Left ventricle myocardium inferior (tissue), 1 donor: ENCODE results near the gene RNF183. TPM values are rescaled to one million over a fixed set of nuclear protein-coding genes. Genes with fewer than 3 reads are reported as not detected.
A peak's percentile ranks its signal among the peaks of the same experiment; 100 is the strongest.

Experiments used
- DNase-seq: peaks from one replicate; pipeline ENCODE4 v3.0.0-alpha.2; 2020
- H3K27ac ChIP-seq: fragments of 200-600 bp; replicated peaks from 2 replicates; pipeline ENCODE4 v1.8.0; 2021
- H3K27me3 ChIP-seq: fragments of 200-600 bp; 2 replicates; pipeline ENCODE4 v1.8.0; 2021; ENCODE audit warnings: low read depth
- H3K36me3 ChIP-seq: fragments of 200-600 bp; 2 replicates; pipeline ENCODE4 v1.8.0; 2021
- H3K4me1 ChIP-seq: fragments of 200-600 bp; 2 replicates; pipeline ENCODE4 v1.8.0; 2021
- H3K4me3 ChIP-seq: fragments of 200-600 bp; 2 replicates; pipeline ENCODE4 v1.8.0; 2021; ENCODE audit warnings: mild to moderate bottlenecking, moderate library complexity
- H3K9me3 ChIP-seq: fragments of 200-600 bp; replicated peaks from 2 replicates; pipeline ENCODE4 v1.8.0; 2021
- CTCF ChIP-seq: fragments of 200-600 bp; IDR thresholded peaks from 2 replicates; pipeline ENCODE4 v1.8.0; 2021; ENCODE audit warnings: antibody characterized with exemption, mild to moderate bottlenecking, borderline replicate concordance
- intact Hi-C: fragments of 100-400 bp; cut with micrococcal nuclease; formaldehyde crosslinking; loops from one replicate; pipeline ENCODE4 v1.11.0; 2022
- total RNA-seq: library from RNA; stranded (reverse); fragmentation: NEBNext Ultra II Directional; extraction: Animal tissue kit (Norgen Biotek cat#: 25700); gene quantifications from one replicate; pipeline ENCODE4 v1.2.1, GENCODE V29; 2021
- donor health status: DM: no; HTN: yes; CAD: no; lungs with severe emphysema.

RNF183 gene
- total RNA-seq, 1 donor from 2014 or later, result not detected

DNA sequence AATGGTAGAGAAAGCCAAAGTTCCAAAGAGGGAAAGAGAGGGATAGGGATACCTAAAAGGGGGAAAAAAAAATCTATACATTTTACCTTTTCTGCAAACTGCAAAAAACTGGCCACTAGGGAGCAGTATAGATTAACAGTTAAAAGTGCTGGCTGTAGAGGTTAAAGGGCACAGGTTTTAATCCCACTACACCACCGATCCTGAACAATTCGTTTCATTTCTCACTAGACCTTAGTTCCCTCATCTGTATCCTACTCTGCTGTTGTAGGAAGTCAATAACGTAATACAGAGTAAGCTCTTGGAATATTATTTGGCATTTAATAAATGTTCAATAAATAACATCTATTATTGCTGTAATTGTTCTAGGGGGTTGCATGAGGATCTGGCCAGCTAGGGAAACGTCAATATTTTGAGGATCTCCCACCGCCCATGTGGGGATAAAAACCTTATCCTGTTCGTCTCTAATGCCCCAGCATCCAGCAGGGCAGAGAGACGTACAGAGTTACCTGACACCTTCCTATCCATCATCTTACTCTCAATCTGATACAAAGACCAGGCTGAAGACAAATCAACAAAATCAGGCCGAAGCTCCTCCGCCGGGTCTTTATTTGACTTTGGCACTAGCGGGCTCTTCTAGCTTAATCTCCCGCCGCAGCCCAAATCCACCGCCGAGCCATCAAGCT lies 28.6 kb downstream of the RNF183 start:
- Histone ChIP-seq H3K4me1 (peaks cover 64% of the 10 kb centered on the region), H3K27ac (peak overlapping the region; percentile 94), H3K27me3 (no peaks in the 10 kb centered on the region), H3K9me3 (no peaks in the 10 kb centered on the region), H3K36me3 (peaks cover 67% of the 10 kb centered on the region), H3K4me3 (peak overlapping the region; percentile 85)
- no peak for DNase-seq
- intact Hi-C loops, result no loop called here
- peak; percentile 76 for TF ChIP-seq CTCF

GRCh38 chr9:113269871-113270270 lies 33.3 kb downstream of the RNF183 start:
- Histone ChIP-seq H3K4me3 (no peak overlapping the region), H3K36me3 (peaks cover 76% of the 10 kb centered on the region), H3K9me3 (no peaks in the 10 kb centered on the region), H3K27ac (no peak overlapping the region), H3K27me3 (no peaks in the 10 kb centered on the region), H3K4me1 (peaks cover 36% of the 10 kb centered on the region)
- intact Hi-C loops, result no loop called here
- DNase-seq, result no peak
- no peak for TF ChIP-seq CTCF

DNA sequence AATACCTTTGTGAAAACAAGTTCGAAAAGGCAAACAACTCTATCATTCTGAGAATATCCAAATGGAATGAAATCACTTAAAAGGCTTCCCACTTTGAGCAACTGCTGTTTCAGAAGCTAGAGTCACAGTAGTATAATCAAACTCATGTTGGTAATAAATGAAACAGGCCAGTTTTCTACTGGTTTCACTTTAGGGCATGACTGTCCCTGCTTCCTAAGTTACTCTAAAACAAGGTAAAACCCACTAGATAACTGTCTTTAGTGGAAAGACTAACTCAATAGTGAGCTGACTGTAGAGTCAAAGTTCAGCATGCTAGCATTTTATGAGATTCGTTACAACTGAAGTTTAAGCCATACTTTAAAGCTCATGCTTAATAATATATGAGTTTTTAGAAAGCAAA lies 33.8 kb downstream of the RNF183 start:
- no peak for TF ChIP-seq CTCF
- intact Hi-C loops, result no loop called here

GRCh38 chr9:113267911-113268566 lies 35.1 kb downstream of the RNF183 start:
- no peak overlapping the region for H3K4me3 ChIP-seq
- no peaks in the 10 kb centered on the region for H3K9me3 ChIP-seq
- H3K27me3 ChIP-seq, result no peaks in the 10 kb centered on the region
- TF ChIP-seq CTCF, result no peak
- intact Hi-C loops, result no loop called here
- no peak for DNase-seq
- H3K36me3 ChIP-seq, result peaks cover 73% of the 10 kb centered on the region
- no peak overlapping the region for H3K27ac ChIP-seq
- H3K4me1 ChIP-seq, result peaks cover 22% of the 10 kb centered on the region

More for the DNA sequence above, 33.8 kb downstream of the RNF183 start:
- Histone ChIP-seq H3K4me1 (peaks cover 31% of the 10 kb centered on the region), H3K27me3 (no peaks in the 10 kb centered on the region), H3K9me3 (no peaks in the 10 kb centered on the region), H3K36me3 (peaks cover 76% of the 10 kb centered on the region), H3K27ac (no peak overlapping the region), H3K4me3 (no peak overlapping the region)
- no peak for DNase-seq

- no peak for TF ChIP-seq CTCF
- H3K9me3 ChIP-seq, result no peaks in the 10 kb centered on the region
- H3K4me1 ChIP-seq, result peaks cover 10% of the 10 kb centered on the region
- H3K36me3 ChIP-seq, result peaks cover 70% of the 10 kb centered on the region
- intact Hi-C loops, result no loop called here
- no peak overlapping the region for H3K27ac ChIP-seq
- DNase-seq, result no peak
- H3K4me3 ChIP-seq, result no peak overlapping the region
- H3K27me3 ChIP-seq, result no peaks in the 10 kb centered on the region
These were observed 37.0 kb downstream of the RNF183 start for GRCh38 chr9:113266174-113266573.
